SK-N-SH (cell line): ENCODE measurements around the gene AHSG. TPM values are rescaled to one million over a fixed set of nuclear protein-coding genes. Genes with fewer than 3 reads are reported as not detected.

Source experiments
- CTCF ChIA-PET: fragments of 300-600, 350-600 bp; formaldehyde crosslinking; extraction: SDS; loops from one replicate; lab custom pipeline; 2021; lab: Yijun Ruan, JAX
- POLR2A ChIA-PET: fragments of 350-600 bp; sonication (Branson Sonifier 250); formaldehyde crosslinking; extraction: SDS; loops from one replicate; lab custom pipeline; 2020; ENCODE audit warnings: antibody characterized with exemption, inconsistent platforms; lab: Yijun Ruan, JAX
- DNase-seq: peaks from one replicate; pipeline ENCODE4 v3.0.0; 2012
- H2AFZ ChIP-seq: fragments of 200-600 bp; sonication (generic); 2 replicates; pipeline ENCODE4 v1.8.1; 2016; ENCODE audit warnings: antibody characterized with exemption, mild to moderate bottlenecking, low read depth
- H3F3A ChIP-seq: fragments of 200-600 bp; sonication (generic); replicated peaks from 2 replicates; pipeline ENCODE3; 2016; ENCODE audit warnings: antibody characterized with exemption, mild to moderate bottlenecking; ENCODE audit not compliant: insufficient read depth
- H3K27ac ChIP-seq, 2 experiments: fragments of 200-500 bp in 1 of 2; fragments of 200-600 bp in 1 of 2; sonication (Bioruptor generic) in 1 of 2; sonication (generic), shearing (Covaris generic) in 1 of 2; 2 replicates each; pipeline versions ENCODE4 v1.5.1 to v1.6.1; 2014 to 2016; ENCODE audit warnings: low read depth in 2 of 2, inconsistent platforms in 1 of 2, low read length in 1 of 2, mild to moderate bottlenecking in 1 of 2, mixed read lengths in 1 of 2
- H3K27me3 ChIP-seq: fragments of 200-600 bp; sonication (generic), shearing (Covaris generic); 2 replicates; pipeline ENCODE4 v1.6.1; 2016; ENCODE audit warnings: mixed run types; ENCODE audit not compliant: insufficient read depth
- H3K36me3 ChIP-seq, 2 experiments: fragments of 200-500 bp in 1 of 2; fragments of 200-600 bp in 1 of 2; sonication (Bioruptor generic) in 1 of 2; sonication (generic) in 1 of 2; replicated peaks in 1 of 2; 2 replicates each; pipeline versions ENCODE3 to v1.5.1; 2014 to 2016; ENCODE audit warnings: low read length in 1 of 2, mild to moderate bottlenecking in 1 of 2; ENCODE audit not compliant: insufficient read depth in 2 of 2, control insufficient read depth in 1 of 2
- H3K4me1 ChIP-seq, 2 experiments: fragments of 200-500 bp in 1 of 2; fragments of 200-600 bp in 1 of 2; sonication (Bioruptor generic) in 1 of 2; sonication (generic), shearing (Covaris generic) in 1 of 2; 2 replicates each; pipeline versions ENCODE4 v1.5.1 to v1.6.1; 2014 to 2016; ENCODE audit warnings: low read depth in 1 of 2, low read length in 1 of 2, mixed run types in 1 of 2; ENCODE audit not compliant: insufficient read depth in 2 of 2, control insufficient read depth in 1 of 2
- H3K4me2 ChIP-seq: fragments of 200-600 bp; sonication (generic), shearing (Covaris generic); 2 replicates; pipeline ENCODE4 v1.6.1; 2017; ENCODE audit warnings: mixed run types
- H3K4me3 ChIP-seq, 2 experiments: fragments of 200-500 bp in 1 of 2; fragments of 200-600 bp in 1 of 2; sonication (Bioruptor generic) in 1 of 2; sonication (generic), shearing (Covaris generic) in 1 of 2; 2 replicates each; pipeline versions ENCODE4 v1.5.1 to v1.8.1; 2014 to 2016; ENCODE audit warnings: low read depth in 2 of 2, inconsistent platforms in 1 of 2, low read length in 1 of 2, mild to moderate bottlenecking in 1 of 2, mixed read lengths in 1 of 2, moderate library complexity in 1 of 2
- H3K79me2 ChIP-seq: fragments of 200-600 bp; sonication (generic); 2 replicates; pipeline ENCODE4 v1.8.1; 2017; ENCODE audit warnings: mild to moderate bottlenecking; ENCODE audit not compliant: insufficient read depth
- H3K9ac ChIP-seq: fragments of 200-600 bp; sonication (generic); 2 replicates; pipeline ENCODE4 v1.6.1; 2017; ENCODE audit warnings: mixed run types
- H3K9me2 ChIP-seq: fragments of 200-600 bp; sonication (generic); 2 replicates; pipeline ENCODE4 v1.6.1; 2017; ENCODE audit warnings: mixed run types
- H3K9me3 ChIP-seq: fragments of 200-600 bp; sonication (generic); 2 replicates; pipeline ENCODE4 v1.6.1; 2017; ENCODE audit warnings: mixed run types, mild to moderate bottlenecking, moderate library complexity
- H4K20me1 ChIP-seq: fragments of 200-600 bp; sonication (generic); 2 replicates; pipeline ENCODE4 v1.6.1; 2017; ENCODE audit warnings: mild to moderate bottlenecking, mixed run types; ENCODE audit not compliant: insufficient read depth
- CHD2 ChIP-seq: fragments of 150-350 bp; IDR thresholded peaks from 2 replicates; pipeline ENCODE4 v1.6.1; 2018; ENCODE audit warnings: low read length; ENCODE audit not compliant: partially characterized antibody
- ELF1 ChIP-seq: IDR thresholded peaks from 2 replicates; pipeline ENCODE4 v1.4.0; 2012
- EP300 ChIP-seq, 2 experiments: IDR thresholded peaks; 2 replicates each; pipeline versions ENCODE4 v1.4.0 to v1.6.1; 2012; ENCODE audit warnings: borderline replicate concordance in 1 of 2, low read depth in 1 of 2, low read length in 1 of 2
- EZH2phosphoT487 ChIP-seq: fragments of 200-600 bp; sonication (generic); IDR thresholded peaks from 2 replicates; pipeline ENCODE4 v1.6.1; 2017; ENCODE audit warnings: low read depth, mixed run types, mild to moderate bottlenecking, antibody characterized with exemption, moderate library complexity, borderline replicate concordance
- FOXJ3 ChIP-seq: sonication (generic); formaldehyde crosslinking; IDR thresholded peaks from 2 replicates; pipeline ENCODE4 v1.5.1; 2020; ENCODE audit warnings: mild to moderate bottlenecking, missing genetic modification reagents
- FOXM1 ChIP-seq: IDR thresholded peaks from 2 replicates; pipeline ENCODE4 v1.4.0; 2012; ENCODE audit warnings: low read depth, mild to moderate bottlenecking
- GATA2 ChIP-seq: sonication (generic); formaldehyde crosslinking; IDR thresholded peaks from 2 replicates; pipeline ENCODE4 v1.5.0; 2020; ENCODE audit warnings: mild to moderate bottlenecking, missing genetic modification reagents
- JUND ChIP-seq: IDR thresholded peaks from 2 replicates; pipeline ENCODE4 v1.4.0; 2012
- NFIC ChIP-seq: IDR thresholded peaks from 2 replicates; pipeline ENCODE4 v1.4.0; 2012; ENCODE audit warnings: borderline replicate concordance
- NRF1 ChIP-seq: IDR thresholded peaks from 2 replicates; pipeline ENCODE4 v1.6.1; 2012; ENCODE audit warnings: low read depth, mild to moderate bottlenecking, low read length
- POLR2AphosphoS5 ChIP-seq: IDR thresholded peaks from 2 replicates; pipeline ENCODE4 v1.6.1; 2012; ENCODE audit warnings: low read depth, low read length
- RAD21 ChIP-seq: IDR thresholded peaks from 2 replicates; pipeline ENCODE4 v1.6.1; 2012; ENCODE audit warnings: mild to moderate bottlenecking, low read length
- RFX5 ChIP-seq: IDR thresholded peaks from 2 replicates; pipeline ENCODE4 v1.6.1; 2012; ENCODE audit warnings: mild to moderate bottlenecking, improper control_type of control experiment, low read length
- RXRA ChIP-seq: IDR thresholded peaks from 2 replicates; pipeline ENCODE4 v1.4.0; 2012; ENCODE audit warnings: low read depth, mild to moderate bottlenecking, borderline replicate concordance
- SIN3A ChIP-seq: IDR thresholded peaks from 2 replicates; pipeline ENCODE4 v1.6.1; 2012; ENCODE audit warnings: low read depth, mild to moderate bottlenecking, low read length, moderate library complexity, borderline replicate concordance
- SMC3 ChIP-seq: IDR thresholded peaks from 2 replicates; pipeline ENCODE4 v1.6.1; 2012; ENCODE audit warnings: low read depth, low read length, improper control_type of control experiment
- TCF12 ChIP-seq: IDR thresholded peaks from 2 replicates; pipeline ENCODE4 v1.4.0; 2012
- YY1 ChIP-seq: IDR thresholded peaks from 2 replicates; pipeline ENCODE4 v1.4.0; 2012; ENCODE audit warnings: low read depth, mild to moderate bottlenecking
- WGBS: methylation state at CpG from one replicate; pipeline ENCODE4 v1.1.6; 2017; ENCODE audit warnings: low lambda C conversion rate; 5-methylcytosine and 5-hydroxymethylcytosine counted together
- polyA plus RNA-seq, 3 experiments: library from polyadenylated mRNA; depleted of rRNA; stranded (reverse); fragments of >200 nt; gene quantifications; 2 replicates each; pipeline ENCODE4 v1.2.3, GENCODE V29; 2012
- TF ChIP-seq, protein P1 (sequence below): fragments of 150-350 bp; IDR thresholded peaks from 2 replicates; pipeline ENCODE4 v1.6.1; 2016; ENCODE audit warnings: mild to moderate bottlenecking, low read depth, low read length

Gene AHSG
- polyA plus RNA-seq, 1 of the 3 experiments (the other 2 are of a cell fraction), result not detected

- ChIA-PET CTCF (interaction anchor here (1.4 to 1.5 kb wide), 2 partner anchors 25 to 26 kb away, joined by 3 to 6 read pairs; no protein-coding TSS in a partner anchor), POLR2A (no interaction called here)
- Histone ChIP-seq H3K4me3 (no peak overlapping the region), H3K36me3 (no peaks in the 10 kb centered on the region), H3K9me3 (no peaks in the 10 kb centered on the region), H3K9ac (no peak overlapping the region), H3K9me2 (no peaks in the 10 kb centered on the region), H3K27ac (no peak overlapping the region), H4K20me1 (no peaks in the 10 kb centered on the region), H3K4me1 (no peaks in the 10 kb centered on the region), H3K27me3 (peaks cover 30% of the 10 kb centered on the region; the same call in 1 of the 2 replicates), H3F3A (no peaks in the 10 kb centered on the region), H2AFZ (no peak overlapping the region), H3K4me2 (peak overlapping the region; percentile 67), H3K79me2 (no peaks in the 10 kb centered on the region)
- DNase-seq, result no peak
- TF ChIP-seq YY1 (no peak), FOXM1 (no peak)
These were observed 28.1 kb downstream of the AHSG start for GRCh38 chr3:186640929-186641328.

DNA sequence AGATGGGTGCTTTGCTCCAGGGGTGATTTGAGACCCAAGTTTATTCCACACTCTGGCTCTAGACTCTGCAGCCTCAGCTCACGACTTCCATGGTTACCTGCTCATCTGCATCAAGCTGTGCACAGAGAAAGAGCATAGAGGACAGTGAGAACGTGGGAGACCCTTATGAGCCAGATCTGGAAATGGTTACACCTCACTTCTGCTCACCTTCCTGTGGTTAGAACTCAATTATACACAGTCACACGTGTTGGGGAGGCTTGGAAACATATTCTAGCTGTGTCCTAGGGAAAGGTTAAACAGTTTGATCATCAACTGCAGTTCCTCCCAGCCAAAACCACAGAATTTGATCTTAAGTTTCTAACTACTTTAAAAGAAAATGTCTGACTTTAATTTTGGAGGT is 29.2 kb downstream of the AHSG start:
- Histone ChIP-seq H3K36me3 (no peaks in the 10 kb centered on the region), H3K4me3 (no peak overlapping the region), H3K9ac (no peak overlapping the region), H2AFZ (no peak overlapping the region), H3K4me1 (no peaks in the 10 kb centered on the region), H3K27ac (no peak overlapping the region), H3K9me3 (no peaks in the 10 kb centered on the region), H3F3A (no peaks in the 10 kb centered on the region), H3K9me2 (no peaks in the 10 kb centered on the region), H3K27me3 (peaks cover 20% of the 10 kb centered on the region; the same call in 1 of the 2 replicates), H3K4me2 (no peak overlapping the region), H3K79me2 (no peaks in the 10 kb centered on the region), H4K20me1 (no peaks in the 10 kb centered on the region)
- TF ChIP-seq, protein P1, sequence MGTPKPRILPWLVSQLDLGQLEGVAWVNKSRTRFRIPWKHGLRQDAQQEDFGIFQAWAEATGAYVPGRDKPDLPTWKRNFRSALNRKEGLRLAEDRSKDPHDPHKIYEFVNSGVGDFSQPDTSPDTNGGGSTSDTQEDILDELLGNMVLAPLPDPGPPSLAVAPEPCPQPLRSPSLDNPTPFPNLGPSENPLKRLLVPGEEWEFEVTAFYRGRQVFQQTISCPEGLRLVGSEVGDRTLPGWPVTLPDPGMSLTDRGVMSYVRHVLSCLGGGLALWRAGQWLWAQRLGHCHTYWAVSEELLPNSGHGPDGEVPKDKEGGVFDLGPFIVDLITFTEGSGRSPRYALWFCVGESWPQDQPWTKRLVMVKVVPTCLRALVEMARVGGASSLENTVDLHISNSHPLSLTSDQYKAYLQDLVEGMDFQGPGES, result no peak
- TF ChIP-seq RAD21 (no peak), NRF1 (no peak), FOXM1 (no peak), RXRA (no peak), YY1 (no peak), ELF1 (no peak), CHD2 (no peak), TCF12 (no peak), GATA2 (CRISPR knock-in tag) (no peak), RFX5 (no peak), SIN3A (no peak)
- ChIA-PET POLR2A (no interaction called here), CTCF (interaction anchor here (1.4 kb wide), 1 partner anchor 27 kb away, joined by 6 read pairs; no protein-coding TSS in a partner anchor)
- WGBS, result 10% methylated on average over 3 of the region's 3 CpGs
- DNase-seq, result no peak

DNA sequence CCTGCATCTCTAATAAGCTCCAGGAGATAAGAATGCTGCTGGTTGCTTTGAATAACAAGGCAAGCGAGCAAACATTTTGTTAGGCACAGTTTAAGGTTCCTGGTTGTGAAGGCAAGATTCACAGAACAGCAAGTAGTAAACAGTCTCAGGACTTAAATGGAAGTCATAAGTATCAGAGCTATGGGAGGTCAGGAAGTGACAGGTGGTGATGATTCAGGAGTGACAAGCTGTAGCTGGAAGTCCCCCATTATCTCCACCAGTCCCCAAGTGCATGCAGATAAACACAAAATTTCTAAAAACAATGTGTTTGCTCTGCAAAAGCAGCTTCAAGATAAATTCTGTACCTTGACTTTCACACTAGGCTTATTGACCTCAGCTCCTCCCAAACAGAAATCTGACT is 30.6 kb downstream of the AHSG start:
- no peaks in the 10 kb centered on the region for H3K9me2 ChIP-seq
- no peak for DNase-seq
- CTCF ChIA-PET, result interaction anchor here (1.3 to 2.3 kb wide), 2 partner anchors 27 to 29 kb away, joined by 3 to 7 read pairs; no protein-coding TSS in a partner anchor
- peaks cover 15% of the 10 kb centered on the region; the same call in 1 of the 2 replicates for H3K27me3 ChIP-seq
- H3K27ac ChIP-seq, result no peak overlapping the region
- H3K4me1 ChIP-seq, result no peaks in the 10 kb centered on the region
- POLR2A ChIA-PET, result no interaction called here
- H3F3A ChIP-seq, result no peaks in the 10 kb centered on the region
- no peak overlapping the region for H3K9ac ChIP-seq
- 38% methylated on average over 1 of the region's 1 CpG for WGBS
- no peaks in the 10 kb centered on the region for H3K36me3 ChIP-seq
- no peaks in the 10 kb centered on the region for H3K9me3 ChIP-seq
- no peak overlapping the region for H3K4me3 ChIP-seq
- TF ChIP-seq SMC3 (no peak), EZH2phosphoT487 (no peak), EP300 (IDR thresholded peaks at IDR 0.05; ENCODE audit: borderline replicate concordance in 1 of 2, low read depth in 1 of 2, low read length in 1 of 2) (no peak), FOXJ3 (CRISPR knock-in tag) (no peak), RAD21 (no peak), RFX5 (no peak), GATA2 (CRISPR knock-in tag) (no peak), JUND (no peak), TCF12 (no peak), NFIC (no peak), POLR2AphosphoS5 (no peak)
- TF ChIP-seq, protein P1, result no peak
- no peaks in the 10 kb centered on the region for H4K20me1 ChIP-seq
- H2AFZ ChIP-seq, result no peak overlapping the region
- H3K79me2 ChIP-seq, result no peaks in the 10 kb centered on the region
- H3K4me2 ChIP-seq, result no peak overlapping the region
